Heart right ventricle (tissue), 16 donors: ENCODE measurements around the gene CIB2. TPM values are rescaled to one million over a fixed set of nuclear protein-coding genes. Genes with fewer than 3 reads are reported as not detected.

Experiments
- ATAC-seq, 8 donors: fragments of 200-7000 bp; cut with Tn5 transposase; one replicate each; pipeline ENCODE4 v1.9.1; 2020; ENCODE audit warnings: mild to moderate bottlenecking in 8 of 8, moderate library complexity in 8 of 8, moderate number of reproducible peaks in 1 of 8
- DNase-seq, 2 donors: peaks; one replicate each; pipeline ENCODE4 v3.0.0-alpha.2; 2020
- H3K27ac ChIP-seq, 10 donors: fragments of 200-600 bp; sonication (generic) in 2 of 10; one replicate each; pipeline versions ENCODE4 v1.5.0 to v1.8.0; 2020 to 2022; ENCODE audit warnings: mild to moderate bottlenecking in 3 of 10
- H3K27me3 ChIP-seq, 7 donors: fragments of 200-600 bp; one replicate each; pipeline ENCODE4 v1.8.0; 2021 to 2022; ENCODE audit warnings: mild to moderate bottlenecking in 2 of 7
- H3K36me3 ChIP-seq, 9 donors: fragments of 200-600 bp; sonication (generic) in 1 of 9; one replicate each; pipeline versions ENCODE4 v1.5.0 to v1.8.0; 2020 to 2022; ENCODE audit warnings: mild to moderate bottlenecking in 2 of 9
- H3K4me1 ChIP-seq, 9 donors: fragments of 200-600 bp; sonication (generic) in 1 of 9; one replicate each; pipeline versions ENCODE4 v1.5.0 to v1.8.0; 2020 to 2022; ENCODE audit warnings: mild to moderate bottlenecking in 4 of 9
- H3K4me3 ChIP-seq, 10 donors: fragments of 200-600 bp; sonication (generic) in 2 of 10; one replicate each; pipeline versions ENCODE4 v1.5.0 to v1.8.0; 2020 to 2022; ENCODE audit warnings: mild to moderate bottlenecking in 7 of 10, moderate library complexity in 2 of 10
- H3K9me3 ChIP-seq, 11 donors: fragments of 200-600 bp in 10 of 11; sonication (generic) in 2 of 11; one replicate each; pipeline versions ENCODE4 v1.5.0 to v1.8.0; 2013 to 2022; ENCODE audit warnings: mild to moderate bottlenecking in 2 of 11, control low read depth in 1 of 11, moderate library complexity in 1 of 11
- CTCF ChIP-seq, 9 donors: fragments of 200-600 bp; sonication (generic) in 2 of 9; IDR thresholded peaks; one replicate each; pipeline versions ENCODE4 v1.5.0 to v1.8.0; 2021 to 2022; ENCODE audit warnings: antibody characterized with exemption in 9 of 9, mild to moderate bottlenecking in 5 of 9, moderate library complexity in 1 of 9
- WGBS, 2 donors: extraction: QIAGEN DNeasy Blood & Tissue Kit; methylation state at CpG; one replicate each; pipeline ENCODE4 v1.1.7; 2013; ENCODE audit warnings: inconsistent platforms in 1 of 2; 5-methylcytosine and 5-hydroxymethylcytosine counted together
- intact Hi-C, 10 donors: fragments of 100-400 bp; cut with DNase I; formaldehyde crosslinking; loops; one replicate each; pipeline versions ENCODE4 v1.11.1 to v1.14.2; 2022
- polyA plus RNA-seq, 2 donors: library from polyadenylated mRNA; stranded (reverse); fragments of 200-250 nt; gene quantifications; one replicate each; pipeline ENCODE4 v1.2.3, GENCODE V29; 2013
- total RNA-seq, 10 donors: library from RNA; stranded (reverse); fragmentation: NEBNext Ultra II Directional in 3 of 10; extraction: Animal tissue kit (Norgen Biotek cat#: 25700) in 3 of 10; gene quantifications; one replicate each; pipeline versions ENCODE4 v1.2.1 to v1.2.4, GENCODE V29; 2021 to 2023
- donor health status: Arrhythmogenic right ventricular cardiomyopathy.
- donor health status: ischemic (EF 13 %, LVEDD 7.1; RV severe dilation, severe dysfunction).
- donor health status: healthy with polysubstance abuse.
- donor health status: DM: no; HTN: yes; CAD: no.
- donor health status: DM: no; HTN: no; CAD: no.
- donor health status: ischemic (EF 25% LVEDD 6.9; RV normal size, moderate dysfunction).
- donor health status: ischemic (EF 25% LVEDD 5.7; RV mildly dilated, moderate dysfunction).
- donor health status: healthy.
- donor health status: DM: yes; HTN: yes; CAD: no.
- donor health status: Ischemic cardiomyopathy.
- donor health status: ischemic (EF 35%, LVEDD 5.7; RV mildly dilated, moderate dysfunction).
- donor health status: nonischemic (EF 11% LVEDD 7.7; RV severe dilation, severe dysfunction).
- donor health status: DM: yes; HTN: yes; CAD: no.
- donor health status: PGD.
- donor health status: ischemic (EF 29% LVEDD 5.4; RV normal size, mild dysfunction).
- donor health status: nonischemic (EF 23%, LVEDD 6.1; RV moderate dilation, normal function).

The CIB2 gene
- total and polyA plus RNA-seq, 12 donors: 2.6 to 32.3 (median 13.7) TPM

GRCh38 chr15:78110916-78111475 lies 20.2 kb downstream of the CIB2 start:
- H3K27me3 ChIP-seq: no peaks in the 10 kb centered on the region
- peaks cover 0 to 14% (median 0%) of the 10 kb centered on the region in 9 donors for H3K4me1 ChIP-seq
- H3K4me3 ChIP-seq: no peak overlapping the region
- no peaks in the 10 kb centered on the region for H3K9me3 ChIP-seq
- WGBS, 2 donors: 92 to 94% methylated on average over 10 of the region's 10 CpGs
- H3K27ac ChIP-seq: no peak overlapping the region
- DNase-seq: no peak
- intact Hi-C loops: loop anchor here (2.0 to 10.0 kb wide), 10 partner anchors 71 to 314 kb away; no protein-coding TSS in a partner anchor
- no peak for TF ChIP-seq CTCF (IDR thresholded peaks at IDR 0.05)
- H3K36me3 ChIP-seq: no peaks in the 10 kb centered on the region
- ATAC-seq: no peak

- TF ChIP-seq CTCF (IDR thresholded peaks at IDR 0.05): no peak
- 93 to 94% methylated on average over 6 of the region's 6 CpGs for WGBS, 2 donors
- DNase-seq (no peak), ATAC-seq (no peak)
- no peak overlapping the region for H3K27ac ChIP-seq
- no peaks in the 10 kb centered on the region for H3K9me3 ChIP-seq
- intact Hi-C loops: loop anchor here (2.0 to 10.0 kb wide), 10 partner anchors 72 to 315 kb away; no protein-coding TSS in a partner anchor
- no peaks in the 10 kb centered on the region for H3K27me3 ChIP-seq
- H3K36me3 ChIP-seq: no peaks in the 10 kb centered on the region
- H3K4me1 ChIP-seq: peaks cover 0 to 23% (median 0%) of the 10 kb centered on the region in 9 donors
- no peak overlapping the region for H3K4me3 ChIP-seq
These were observed 21.1 kb downstream of the CIB2 start for GRCh38 chr15:78110096-78110495.

GRCh38 chr15:78109156-78109555 lies 22.1 kb downstream of the CIB2 start:
- Histone ChIP-seq H3K36me3 (no peaks in the 10 kb centered on the region), H3K27me3 (no peaks in the 10 kb centered on the region), H3K27ac (no peak overlapping the region), H3K4me1 (peaks cover 0 to 32% (median 0%) of the 10 kb centered on the region in 9 donors), H3K4me3 (no peak overlapping the region), H3K9me3 (no peaks in the 10 kb centered on the region)
- 93% methylated on average over 12 of the region's 12 CpGs for WGBS, 2 donors
- DNase-seq: no peak
- TF ChIP-seq CTCF (IDR thresholded peaks at IDR 0.05): no peak
- ATAC-seq: no peak
- intact Hi-C loops: loop anchor here in 8 of 10 donors (2.0 to 5.0 kb wide), 5 partner anchors 102 to 150 kb away; no protein-coding TSS in a partner anchor

- Histone ChIP-seq H3K36me3 (no peaks in the 10 kb centered on the region), H3K27me3 (no peaks in the 10 kb centered on the region), H3K4me1 (peaks cover 0 to 38% (median 0%) of the 10 kb centered on the region in 9 donors), H3K9me3 (no peaks in the 10 kb centered on the region), H3K4me3 (no peak overlapping the region), H3K27ac (no peak overlapping the region)
- 44 to 46% methylated on average over 11 of the region's 11 CpGs for WGBS, 2 donors
- DNase-seq (peak; percentile 83 to 85), ATAC-seq (peak; percentile 81 to 92 (median 89))
- TF ChIP-seq CTCF (IDR thresholded peaks at IDR 0.05): peak; percentile 89 to 97 (median 95)
- intact Hi-C loops: loop anchor here in 9 of 10 donors (1.0 to 5.0 kb wide), 6 partner anchors 101 to 150 kb away; no protein-coding TSS in a partner anchor
These were observed 22.8 kb downstream of the CIB2 start for GRCh38 chr15:78108300-78109084.
